Osteoblast (primary cell): Measurements from ENCODE around the gene MCM3. TPM values are rescaled to one million over a fixed set of nuclear protein-coding genes. Genes with fewer than 3 reads are reported as not detected.

Experiments used
- DNase-seq: peaks from one replicate; pipeline ENCODE4 v3.0.0; 2011; ENCODE audit warnings: low spot score, mixed read lengths; ENCODE audit not compliant: insufficient read length; ENCODE audit errors: missing footprints
- H2AFZ ChIP-seq: 2 replicates; pipeline ENCODE4 v1.6.0; 2011; ENCODE audit warnings: mild to moderate bottlenecking, low read length
- H3K27ac ChIP-seq: 2 replicates; pipeline ENCODE4 v1.5.1; 2011; ENCODE audit warnings: mild to moderate bottlenecking, low read depth, low read length, moderate library complexity
- H3K27me3 ChIP-seq: 2 replicates; pipeline ENCODE4 v1.6.0; 2012; ENCODE audit warnings: mild to moderate bottlenecking, control low read depth, inconsistent platforms, low read length, moderate library complexity; ENCODE audit not compliant: insufficient read depth
- H3K36me3 ChIP-seq: 2 replicates; pipeline ENCODE4 v1.5.1; 2011; ENCODE audit warnings: mild to moderate bottlenecking, low read length, control low read depth, moderate library complexity; ENCODE audit not compliant: insufficient read depth
- H3K4me1 ChIP-seq: 2 replicates; pipeline ENCODE4 v1.5.1; 2011; ENCODE audit warnings: mild to moderate bottlenecking, low read length, control low read depth, moderate library complexity; ENCODE audit not compliant: insufficient read depth
- H3K4me2 ChIP-seq: 2 replicates; pipeline ENCODE4 v1.6.0; 2011; ENCODE audit warnings: mild to moderate bottlenecking, low read length; ENCODE audit not compliant: insufficient read depth
- H3K4me3 ChIP-seq: fragments of 200-600 bp; sonication (generic); 3 replicates; pipeline ENCODE4 v1.5.1; 2012; ENCODE audit warnings: mild to moderate bottlenecking, low read length, inconsistent platforms; ENCODE audit not compliant: insufficient read depth
- H3K79me2 ChIP-seq: 2 replicates; pipeline ENCODE4 v1.6.0; 2012; ENCODE audit warnings: mild to moderate bottlenecking, low read length, control low read depth, inconsistent platforms; ENCODE audit not compliant: insufficient read depth
- H3K9me3 ChIP-seq: 2 replicates; pipeline ENCODE4 v1.5.1; 2011; ENCODE audit warnings: low read depth, low read length, control low read depth
- H4K20me1 ChIP-seq: 2 replicates; pipeline ENCODE4 v1.6.0; 2012; ENCODE audit warnings: mild to moderate bottlenecking, low read length, control low read depth; ENCODE audit not compliant: insufficient read depth
- CTCF ChIP-seq: IDR thresholded peaks from 2 replicates; pipeline ENCODE4 v1.5.1; 2011; ENCODE audit warnings: mild to moderate bottlenecking, low read depth, low read length, moderate library complexity; ENCODE audit errors: extremely low read depth
- total RNA-seq: library from RNA; depleted of rRNA; stranded (reverse); fragments of >200 nt; gene quantifications from 2 replicates; pipeline ENCODE4 v1.2.3, GENCODE V29; 2012

MCM3 gene
- total RNA-seq, 1 donor, result 19.2 TPM

DNA sequence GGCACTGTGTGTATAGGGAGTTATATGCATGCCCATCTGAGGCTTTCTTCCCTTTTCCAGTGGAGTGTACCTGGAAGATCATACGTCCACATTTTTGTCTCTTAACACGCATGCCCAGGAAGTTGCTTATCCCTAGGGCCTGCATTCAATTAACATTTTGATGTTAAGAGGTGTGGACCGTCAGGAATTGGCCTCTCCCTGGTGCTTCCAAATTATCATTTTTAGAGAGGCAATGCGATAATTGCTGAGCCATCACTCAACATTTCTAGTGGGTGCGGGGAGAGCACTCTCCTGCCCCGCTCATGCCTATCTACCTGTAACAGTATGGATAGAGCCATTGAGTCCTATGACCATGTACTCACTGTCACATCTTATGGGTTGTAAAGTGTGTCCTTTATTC is 39.6 kb upstream of the MCM3 start:
- no peaks in the 10 kb centered on the region for H4K20me1 ChIP-seq
- H3K4me2 ChIP-seq, result no peak overlapping the region
- no peak for TF ChIP-seq CTCF
- H3K36me3 ChIP-seq, result no peaks in the 10 kb centered on the region
- H2AFZ ChIP-seq, result no peak overlapping the region
- H3K27me3 ChIP-seq, result no peaks in the 10 kb centered on the region
- H3K79me2 ChIP-seq, result no peaks in the 10 kb centered on the region
- H3K9me3 ChIP-seq, result no peaks in the 10 kb centered on the region
- no peak overlapping the region for H3K4me3 ChIP-seq
- no peak overlapping the region for H3K27ac ChIP-seq
- no peak for DNase-seq
- H3K4me1 ChIP-seq, result peaks cover 2% of the 10 kb centered on the region

DNA sequence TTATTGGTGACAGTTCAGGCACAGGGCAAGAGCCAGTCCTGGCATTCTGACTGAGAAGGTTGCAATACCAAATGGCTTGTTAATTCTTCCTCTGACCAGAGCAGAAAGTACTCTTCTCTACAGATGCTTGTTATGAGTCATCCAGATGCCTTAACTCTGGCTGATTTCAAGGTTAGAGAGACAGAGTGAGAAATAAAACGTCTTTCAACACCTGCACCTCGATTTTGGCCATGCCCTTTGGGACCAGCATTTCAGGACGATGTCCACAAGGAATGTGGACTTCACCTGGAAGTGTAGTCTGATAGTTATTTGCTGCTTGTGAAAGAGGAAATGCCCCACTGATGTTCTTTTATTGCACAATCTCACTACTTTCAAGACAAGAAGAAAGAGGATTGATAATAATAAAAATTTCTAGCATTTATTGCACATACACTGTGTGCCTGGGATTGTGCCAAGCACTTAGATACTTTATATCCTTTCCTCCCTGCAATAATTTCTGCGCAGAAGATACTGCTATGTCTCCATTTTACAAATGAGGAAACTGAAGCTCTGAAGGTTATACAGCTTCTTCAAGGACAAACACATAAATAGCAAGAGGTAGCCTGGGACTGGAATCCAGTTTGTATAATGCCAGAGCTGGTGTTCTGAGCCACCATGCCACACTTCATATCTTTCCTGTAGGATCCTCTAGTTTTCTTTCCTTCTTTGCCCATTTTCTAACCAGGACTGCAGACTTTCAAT is 33.5 kb upstream of the MCM3 start:
- no peak overlapping the region for H3K4me2 ChIP-seq
- TF ChIP-seq CTCF, result no peak
- no peaks in the 10 kb centered on the region for H3K36me3 ChIP-seq
- DNase-seq, result peak; percentile 81
- no peaks in the 10 kb centered on the region for H3K9me3 ChIP-seq
- H3K27me3 ChIP-seq, result peaks cover 2% of the 10 kb centered on the region
- no peak overlapping the region for H2AFZ ChIP-seq
- peaks cover 6% of the 10 kb centered on the region for H3K4me1 ChIP-seq
- H3K4me3 ChIP-seq, result no peak overlapping the region
- no peak overlapping the region for H3K27ac ChIP-seq
- no peaks in the 10 kb centered on the region for H4K20me1 ChIP-seq
- no peaks in the 10 kb centered on the region for H3K79me2 ChIP-seq

DNA sequence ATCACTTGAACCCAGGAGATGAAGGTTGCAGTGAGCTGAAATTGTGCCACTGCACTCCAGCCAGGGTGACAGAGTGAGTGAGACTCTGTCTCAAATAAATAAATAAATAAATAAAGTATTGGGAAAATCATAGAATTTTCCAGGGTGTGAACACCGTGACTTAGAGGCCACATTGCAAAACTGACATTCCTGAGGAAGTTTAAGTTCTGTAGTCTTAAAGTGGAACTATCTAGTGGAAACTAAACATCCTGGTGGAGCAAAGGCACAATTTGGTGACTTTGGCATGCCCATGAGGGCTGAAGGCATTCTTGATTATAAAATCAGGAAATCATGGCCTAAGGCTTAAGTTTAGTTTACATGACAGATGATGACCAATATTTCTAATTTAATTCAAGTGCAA is 32.7 kb upstream of the MCM3 start:
- Histone ChIP-seq H3K9me3 (no peaks in the 10 kb centered on the region), H3K4me2 (no peak overlapping the region), H3K36me3 (no peaks in the 10 kb centered on the region), H4K20me1 (no peaks in the 10 kb centered on the region), H3K4me3 (no peak overlapping the region), H3K4me1 (peaks cover 6% of the 10 kb centered on the region), H3K79me2 (no peaks in the 10 kb centered on the region), H3K27me3 (peaks cover 2% of the 10 kb centered on the region), H3K27ac (no peak overlapping the region), H2AFZ (no peak overlapping the region)
- no peak for TF ChIP-seq CTCF
- DNase-seq, result no peak

- TF ChIP-seq CTCF, result no peak
- Histone ChIP-seq H2AFZ (no peak overlapping the region), H3K4me2 (no peak overlapping the region), H3K27ac (no peak overlapping the region), H4K20me1 (no peaks in the 10 kb centered on the region), H3K4me3 (no peak overlapping the region), H3K4me1 (peaks cover 6% of the 10 kb centered on the region), H3K36me3 (no peaks in the 10 kb centered on the region), H3K79me2 (no peaks in the 10 kb centered on the region), H3K27me3 (peaks cover 2% of the 10 kb centered on the region), H3K9me3 (no peaks in the 10 kb centered on the region)
- no peak for DNase-seq
These were observed 30.2 kb upstream of the MCM3 start for GRCh38 chr6:52314752-52315151.
